Tibial artery (tissue), 4 donors: ENCODE results near the gene KRTAP2-3.

Experiments
- DNase-seq, 2 donors: peaks; one replicate each; pipeline ENCODE4 v3.0.0-alpha.2; 2019
- H3K27ac ChIP-seq, 2 donors: fragments of 200-600 bp; sonication (generic) in 1 of 2; 1 replicate in 1 of 2; 2 replicates in 1 of 2; pipeline ENCODE4 v1.5.1; 2018 to 2019; ENCODE audit warnings: mild to moderate bottlenecking in 1 of 2
- H3K27me3 ChIP-seq, 2 donors: fragments of 200-600 bp; sonication (generic) in 1 of 2; one replicate each; pipeline versions ENCODE4 v1.5.1 to v1.6.0; 2016 to 2019
- H3K36me3 ChIP-seq, 3 donors: fragments of 200-600 bp; sonication (generic) in 2 of 3; one replicate each; pipeline ENCODE4 v1.5.1; 2016 to 2019; ENCODE audit warnings: mild to moderate bottlenecking in 2 of 3
- H3K4me1 ChIP-seq, 4 donors: fragments of 200-600 bp; sonication (generic) in 2 of 4; 1 replicate in 3 of 4; 2 replicates in 1 of 4; pipeline ENCODE4 v1.5.1; 2016 to 2019
- H3K4me3 ChIP-seq, 2 donors: fragments of 200-600 bp; sonication (generic) in 1 of 2; 1 replicate in 1 of 2; 2 replicates in 1 of 2; pipeline ENCODE4 v1.5.1; 2018 to 2019; ENCODE audit warnings: mild to moderate bottlenecking in 2 of 2
- H3K9me3 ChIP-seq, 3 donors: fragments of 200-600 bp; sonication (generic) in 1 of 3; one replicate each; pipeline ENCODE4 v1.5.1; 2016 to 2019
- CTCF ChIP-seq, 2 experiments: fragments of 200-600 bp in 1 of 2; fragments of 450-650 bp in 1 of 2; IDR thresholded peaks; one replicate each; pipeline ENCODE4 v1.5.1; 2017 to 2019; ENCODE audit warnings: antibody characterized with exemption in 2 of 2, mild to moderate bottlenecking in 1 of 2, moderate library complexity in 1 of 2
- intact Hi-C: fragments of 100-400 bp; cut with DNase I; formaldehyde crosslinking; loops from one replicate; pipeline ENCODE4 v1.15.0; 2023; ENCODE audit warnings: low total_unique reads

Gene KRTAP2-3

GRCh38 chr17:41082626-41083025, 22.7 kb upstream of the KRTAP2-3 start:
- no peak overlapping the region for H3K27ac ChIP-seq
- H3K36me3 ChIP-seq = no peaks in the 10 kb centered on the region
- intact Hi-C loops = no loop called here
- H3K4me1 ChIP-seq = no peaks in the 10 kb centered on the region
- no peak for DNase-seq
- TF ChIP-seq CTCF (IDR thresholded peaks at IDR 0.05) = no peak
- no peaks in the 10 kb centered on the region for H3K27me3 ChIP-seq
- no peak overlapping the region for H3K4me3 ChIP-seq
- H3K9me3 ChIP-seq = no peaks in the 10 kb centered on the region

- H3K36me3 ChIP-seq = no peaks in the 10 kb centered on the region
- no peak overlapping the region for H3K27ac ChIP-seq
- no peak for DNase-seq
- intact Hi-C loops = no loop called here
- H3K27me3 ChIP-seq = no peaks in the 10 kb centered on the region
- no peak overlapping the region for H3K4me3 ChIP-seq
- H3K4me1 ChIP-seq = no peaks in the 10 kb centered on the region
- no peaks in the 10 kb centered on the region for H3K9me3 ChIP-seq
- TF ChIP-seq CTCF (IDR thresholded peaks at IDR 0.05) = no peak
These were observed 16.9 kb upstream of the KRTAP2-3 start for GRCh38 chr17:41076788-41077187.

GRCh38 chr17:41073676-41074075, 13.8 kb upstream of the KRTAP2-3 start:
- Histone ChIP-seq H3K36me3 (no peaks in the 10 kb centered on the region), H3K4me1 (no peaks in the 10 kb centered on the region), H3K9me3 (no peaks in the 10 kb centered on the region), H3K4me3 (no peak overlapping the region), H3K27ac (no peak overlapping the region), H3K27me3 (no peaks in the 10 kb centered on the region)
- no peak for TF ChIP-seq CTCF (IDR thresholded peaks at IDR 0.05)
- intact Hi-C loops = no loop called here
- no peak for DNase-seq

GRCh38 chr17:41071606-41072360, 11.9 kb upstream of the KRTAP2-3 start:
- intact Hi-C loops = no loop called here
- no peak for DNase-seq
- no peak overlapping the region for H3K27ac ChIP-seq
- no peak for TF ChIP-seq CTCF (IDR thresholded peaks at IDR 0.05)
- no peaks in the 10 kb centered on the region for H3K36me3 ChIP-seq
- no peak overlapping the region for H3K4me3 ChIP-seq
- no peaks in the 10 kb centered on the region for H3K4me1 ChIP-seq
- no peaks in the 10 kb centered on the region for H3K27me3 ChIP-seq
- no peaks in the 10 kb centered on the region for H3K9me3 ChIP-seq

- Histone ChIP-seq H3K27ac (no peak overlapping the region), H3K4me1 (no peaks in the 10 kb centered on the region), H3K4me3 (no peak overlapping the region), H3K36me3 (no peaks in the 10 kb centered on the region), H3K27me3 (no peaks in the 10 kb centered on the region), H3K9me3 (no peaks in the 10 kb centered on the region)
- intact Hi-C loops = no loop called here
- TF ChIP-seq CTCF (IDR thresholded peaks at IDR 0.05) = no peak
- DNase-seq = no peak
These were observed 9.1 kb upstream of the KRTAP2-3 start for GRCh38 chr17:41069031-41069430.
